Endodermal cell (in vitro differentiated cells): ENCODE measurements around the gene PTPRR. TPM values are rescaled to one million over a fixed set of nuclear protein-coding genes. Genes with fewer than 3 reads are reported as not detected.

ENCODE experiments used
- DNase-seq: peaks from one replicate; pipeline ENCODE4 v3.0.0-alpha.2; 2017
- H3K27ac ChIP-seq: 2 replicates; pipeline ENCODE4 v1.5.1; 2013; ENCODE audit warnings: mild to moderate bottlenecking, low read depth, low read length, moderate library complexity
- H3K27me3 ChIP-seq: 2 replicates; pipeline ENCODE4 v1.6.1; 2013; ENCODE audit warnings: mild to moderate bottlenecking, low read length, moderate library complexity; ENCODE audit not compliant: insufficient read depth, control insufficient read depth, poor library complexity, severe bottlenecking
- H3K36me3 ChIP-seq: 2 replicates; pipeline ENCODE4 v1.7.0; 2013; ENCODE audit warnings: mild to moderate bottlenecking, low read length, moderate library complexity; ENCODE audit not compliant: control insufficient read depth, insufficient read depth
- H3K4me1 ChIP-seq: one replicate; pipeline ENCODE4 v1.7.0; 2013; ENCODE audit warnings: low read length; ENCODE audit not compliant: control insufficient read depth, insufficient read depth
- H3K4me3 ChIP-seq: 2 replicates; pipeline ENCODE4 v1.5.1; 2013; ENCODE audit warnings: mild to moderate bottlenecking, low read length, moderate library complexity
- H3K9ac ChIP-seq: 2 replicates; pipeline ENCODE4 v1.6.1; 2013; ENCODE audit warnings: mild to moderate bottlenecking, low read length, moderate library complexity; ENCODE audit not compliant: poor library complexity, severe bottlenecking; ENCODE audit errors: extremely low read depth
- H3K9me3 ChIP-seq: 2 replicates; pipeline ENCODE4 v1.6.1; 2013; ENCODE audit warnings: mild to moderate bottlenecking, low read length, moderate library complexity; ENCODE audit not compliant: control insufficient read depth
- H3K27ac Mint-ChIP-seq: 2 replicates; pipeline ENCODE4 v1.8.0; 2020; ENCODE audit warnings: mixed read lengths
- H3K27me3 Mint-ChIP-seq: 2 replicates; pipeline ENCODE4 v1.8.0; 2021; ENCODE audit warnings: mild to moderate bottlenecking, mixed read lengths; ENCODE audit not compliant: insufficient read depth
- H3K36me3 Mint-ChIP-seq: 2 replicates; pipeline ENCODE4 v1.8.0; 2020; ENCODE audit warnings: low read depth, mixed read lengths
- H3K4me1 Mint-ChIP-seq: 2 replicates; pipeline ENCODE4 v1.8.0; 2020; ENCODE audit warnings: mixed read lengths
- H3K4me3 Mint-ChIP-seq: 2 replicates; pipeline ENCODE4 v1.8.0; 2020; ENCODE audit warnings: mild to moderate bottlenecking, moderate library complexity, mixed read lengths
- H3K9me3 Mint-ChIP-seq: 2 replicates; pipeline ENCODE4 v1.8.0; 2020; ENCODE audit warnings: mild to moderate bottlenecking, mixed read lengths
- CTCF ChIP-seq: fragments of 200-600 bp; sonication (generic); conservative IDR thresholded peaks from 2 replicates; pipeline ENCODE4 v1.5.0; 2021; ENCODE audit warnings: antibody characterized with exemption, mild to moderate bottlenecking
- WGBS, 2 experiments: methylation state at CpG; one replicate each; pipeline versions ENCODE4 v1.1.5 to v1.1.7; 2013; ENCODE audit warnings: missing lambda C conversion rate in 2 of 2, mixed read lengths in 1 of 2; ENCODE audit not compliant: insufficient coverage in 1 of 2, insufficient read length in 1 of 2; 5-methylcytosine and 5-hydroxymethylcytosine counted together
- total RNA-seq, 2 donors: library from RNA; stranded (reverse); fragmentation: NEBNext Ultra II Directional in 1 of 2; extraction: Animal tissue kit (Norgen Biotek cat#: 25700) in 1 of 2; gene quantifications; 2 replicates in 1 of 2; 3 replicates in 1 of 2; pipeline ENCODE4 v1.2.1, GENCODE V29; 2021

PTPRR gene
- total RNA-seq, 2 donors from 2014 or later, result 0.27 to 0.40 TPM

- peak; percentile 75 for TF ChIP-seq CTCF
- DNase-seq, result no peak
- no peak overlapping the region for H3K4me3 Mint-ChIP-seq
- Histone ChIP-seq H3K9me3 (no peaks in the 10 kb centered on the region), H3K9ac (no peak overlapping the region), H3K27me3 (no peaks in the 10 kb centered on the region), H3K4me1 (no peaks in the 10 kb centered on the region), H3K36me3 (no peaks in the 10 kb centered on the region), H3K27ac (no peak overlapping the region), H3K4me3 (no peak overlapping the region)
- no peaks in the 10 kb centered on the region for H3K36me3 Mint-ChIP-seq
- no peaks in the 10 kb centered on the region for H3K9me3 Mint-ChIP-seq
- WGBS, 2 experiments, result 89% methylated on average over 2 of the region's 2 CpGs; no CpG with 5 or more reads in 1 of the 2 experiments
- no peaks in the 10 kb centered on the region for H3K27me3 Mint-ChIP-seq
- H3K4me1 Mint-ChIP-seq, result peaks cover 15% of the 10 kb centered on the region
- H3K27ac Mint-ChIP-seq, result no peak overlapping the region
Observed at GRCh38 chr12:70724444-70724843, 196.1 kb downstream of the PTPRR start.

- 86 to 95% methylated on average over 4 to 6 of the region's 6 CpGs for WGBS, 2 experiments
Observed at GRCh38 chr12:70722584-70723343, 197.8 kb downstream of the PTPRR start.

GRCh38 chr12:70721656-70722357 lies 198.7 kb downstream of the PTPRR start:
- Histone ChIP-seq H3K27me3 (no peaks in the 10 kb centered on the region), H3K9ac (no peak overlapping the region), H3K4me3 (no peak overlapping the region), H3K36me3 (no peaks in the 10 kb centered on the region), H3K27ac (no peak overlapping the region), H3K4me1 (no peaks in the 10 kb centered on the region), H3K9me3 (no peaks in the 10 kb centered on the region)
- Mint-ChIP-seq H3K36me3 (no peaks in the 10 kb centered on the region), H3K4me1 (peaks cover 15% of the 10 kb centered on the region), H3K4me3 (no peak overlapping the region), H3K27ac (no peak overlapping the region), H3K9me3 (no peaks in the 10 kb centered on the region), H3K27me3 (no peaks in the 10 kb centered on the region)
- no peak for DNase-seq
- no peak for TF ChIP-seq CTCF
- WGBS, 2 experiments, result 75 to 76% methylated on average over 6 to 11 of the region's 11 CpGs

More at GRCh38 chr12:70722584-70723343, 197.8 kb downstream of the PTPRR start:
- H3K27ac Mint-ChIP-seq, result no peak overlapping the region
- Histone ChIP-seq H3K36me3 (no peaks in the 10 kb centered on the region), H3K27ac (no peak overlapping the region), H3K4me1 (no peaks in the 10 kb centered on the region), H3K9me3 (no peaks in the 10 kb centered on the region), H3K4me3 (no peak overlapping the region), H3K9ac (no peak overlapping the region), H3K27me3 (no peaks in the 10 kb centered on the region)
- H3K36me3 Mint-ChIP-seq, result no peaks in the 10 kb centered on the region
- no peak for DNase-seq
- H3K4me1 Mint-ChIP-seq, result peaks cover 15% of the 10 kb centered on the region
- no peak for TF ChIP-seq CTCF
- no peaks in the 10 kb centered on the region for H3K27me3 Mint-ChIP-seq
- no peaks in the 10 kb centered on the region for H3K9me3 Mint-ChIP-seq
- no peak overlapping the region for H3K4me3 Mint-ChIP-seq
